ENCODE results near the gene PEAR1. TPM values are rescaled to one million over a fixed set of nuclear protein-coding genes. Genes with fewer than 3 reads are reported as not detected.

The PEAR1 gene
- total RNA-seq, 1 donor from 2014 or later = 50.7 TPM

GRCh38 chr1:156881101-156881500 lies 12.4 kb upstream of the PEAR1 start:
- peaks cover 4% of the 10 kb centered on the region for H3K36me3 Mint-ChIP-seq (ENCODE audit: low read depth, unreplicated experiment)
- TF ChIP-seq, protein P1, sequence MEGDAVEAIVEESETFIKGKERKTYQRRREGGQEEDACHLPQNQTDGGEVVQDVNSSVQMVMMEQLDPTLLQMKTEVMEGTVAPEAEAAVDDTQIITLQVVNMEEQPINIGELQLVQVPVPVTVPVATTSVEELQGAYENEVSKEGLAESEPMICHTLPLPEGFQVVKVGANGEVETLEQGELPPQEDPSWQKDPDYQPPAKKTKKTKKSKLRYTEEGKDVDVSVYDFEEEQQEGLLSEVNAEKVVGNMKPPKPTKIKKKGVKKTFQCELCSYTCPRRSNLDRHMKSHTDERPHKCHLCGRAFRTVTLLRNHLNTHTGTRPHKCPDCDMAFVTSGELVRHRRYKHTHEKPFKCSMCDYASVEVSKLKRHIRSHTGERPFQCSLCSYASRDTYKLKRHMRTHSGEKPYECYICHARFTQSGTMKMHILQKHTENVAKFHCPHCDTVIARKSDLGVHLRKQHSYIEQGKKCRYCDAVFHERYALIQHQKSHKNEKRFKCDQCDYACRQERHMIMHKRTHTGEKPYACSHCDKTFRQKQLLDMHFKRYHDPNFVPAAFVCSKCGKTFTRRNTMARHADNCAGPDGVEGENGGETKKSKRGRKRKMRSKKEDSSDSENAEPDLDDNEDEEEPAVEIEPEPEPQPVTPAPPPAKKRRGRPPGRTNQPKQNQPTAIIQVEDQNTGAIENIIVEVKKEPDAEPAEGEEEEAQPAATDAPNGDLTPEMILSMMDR (IDR thresholded peaks at IDR 0.05; ENCODE audit: unreplicated experiment) = no peak
- H3K27ac Mint-ChIP-seq (ENCODE audit: unreplicated experiment) = no peak overlapping the region
- H3K4me1 Mint-ChIP-seq (ENCODE audit: unreplicated experiment) = peaks cover 12% of the 10 kb centered on the region
- no peak for DNase-seq (ENCODE audit: low spot score)
- no peaks in the 10 kb centered on the region for H3K9me3 Mint-ChIP-seq (ENCODE audit: unreplicated experiment)
- H3K27me3 Mint-ChIP-seq (ENCODE audit: unreplicated experiment) = peaks cover 25% of the 10 kb centered on the region
- no peak overlapping the region for H3K4me3 Mint-ChIP-seq (ENCODE audit: unreplicated experiment)

- Mint-ChIP-seq H3K4me1 (ENCODE audit: unreplicated experiment) (peaks cover 16% of the 10 kb centered on the region), H3K9me3 (ENCODE audit: unreplicated experiment) (no peaks in the 10 kb centered on the region), H3K27me3 (ENCODE audit: unreplicated experiment) (peaks cover 24% of the 10 kb centered on the region), H3K4me3 (ENCODE audit: unreplicated experiment) (no peak overlapping the region), H3K27ac (ENCODE audit: unreplicated experiment) (no peak overlapping the region), H3K36me3 (ENCODE audit: low read depth, unreplicated experiment) (peaks cover 4% of the 10 kb centered on the region)
- TF ChIP-seq, protein P1 (IDR thresholded peaks at IDR 0.05; ENCODE audit: unreplicated experiment) = no peak
- no peak for DNase-seq (ENCODE audit: low spot score)
These were observed 11.9 kb upstream of the PEAR1 start for GRCh38 chr1:156881663-156882062.

GRCh38 chr1:156882543-156882942 lies 11.0 kb upstream of the PEAR1 start:
- Mint-ChIP-seq H3K4me1 (ENCODE audit: unreplicated experiment) (peaks cover 19% of the 10 kb centered on the region), H3K27ac (ENCODE audit: unreplicated experiment) (no peak overlapping the region), H3K4me3 (ENCODE audit: unreplicated experiment) (no peak overlapping the region), H3K27me3 (ENCODE audit: unreplicated experiment) (peaks cover 24% of the 10 kb centered on the region), H3K36me3 (ENCODE audit: low read depth, unreplicated experiment) (peaks cover 4% of the 10 kb centered on the region), H3K9me3 (ENCODE audit: unreplicated experiment) (no peaks in the 10 kb centered on the region)
- DNase-seq (ENCODE audit: low spot score) = no peak
- TF ChIP-seq, protein P1 (IDR thresholded peaks at IDR 0.05; ENCODE audit: unreplicated experiment) = no peak

- DNase-seq (ENCODE audit: low spot score) = no peak
- H3K36me3 Mint-ChIP-seq (ENCODE audit: low read depth, unreplicated experiment) = peaks cover 7% of the 10 kb centered on the region
- no peaks in the 10 kb centered on the region for H3K9me3 Mint-ChIP-seq (ENCODE audit: unreplicated experiment)
- peaks cover 27% of the 10 kb centered on the region for H3K27me3 Mint-ChIP-seq (ENCODE audit: unreplicated experiment)
- H3K4me1 Mint-ChIP-seq (ENCODE audit: unreplicated experiment) = peaks cover 22% of the 10 kb centered on the region
- no peak overlapping the region for H3K4me3 Mint-ChIP-seq (ENCODE audit: unreplicated experiment)
- TF ChIP-seq, protein P1 (IDR thresholded peaks at IDR 0.05; ENCODE audit: unreplicated experiment) = no peak
- no peak overlapping the region for H3K27ac Mint-ChIP-seq (ENCODE audit: unreplicated experiment)
These were observed 9.6 kb upstream of the PEAR1 start for GRCh38 chr1:156883919-156884318.

GRCh38 chr1:156884560-156885184 lies 8.8 kb upstream of the PEAR1 start:
- Mint-ChIP-seq H3K27me3 (ENCODE audit: unreplicated experiment) (peaks cover 25% of the 10 kb centered on the region), H3K4me3 (ENCODE audit: unreplicated experiment) (no peak overlapping the region), H3K36me3 (ENCODE audit: low read depth, unreplicated experiment) (peaks cover 12% of the 10 kb centered on the region), H3K9me3 (ENCODE audit: unreplicated experiment) (no peaks in the 10 kb centered on the region), H3K4me1 (ENCODE audit: unreplicated experiment) (peaks cover 26% of the 10 kb centered on the region), H3K27ac (ENCODE audit: unreplicated experiment) (no peak overlapping the region)
- TF ChIP-seq, protein P1 (IDR thresholded peaks at IDR 0.05; ENCODE audit: unreplicated experiment) = no peak
- no peak for DNase-seq (ENCODE audit: low spot score)

All from endothelial cell (in vitro differentiated cells).